Effector CD4-positive, alpha-beta T cell (primary cell): ENCODE measurements around the gene TSNAXIP1.
"Not testable (repeated sequence)": the region's sequence is repeated elsewhere in the genome, so short reads cannot be mapped to it uniquely, and the experiment has no call there.

Source experiments
- DNase-seq: peaks from one replicate; pipeline ENCODE4 v3.0.0-alpha.2; 2020

TSNAXIP1 gene

DNA sequence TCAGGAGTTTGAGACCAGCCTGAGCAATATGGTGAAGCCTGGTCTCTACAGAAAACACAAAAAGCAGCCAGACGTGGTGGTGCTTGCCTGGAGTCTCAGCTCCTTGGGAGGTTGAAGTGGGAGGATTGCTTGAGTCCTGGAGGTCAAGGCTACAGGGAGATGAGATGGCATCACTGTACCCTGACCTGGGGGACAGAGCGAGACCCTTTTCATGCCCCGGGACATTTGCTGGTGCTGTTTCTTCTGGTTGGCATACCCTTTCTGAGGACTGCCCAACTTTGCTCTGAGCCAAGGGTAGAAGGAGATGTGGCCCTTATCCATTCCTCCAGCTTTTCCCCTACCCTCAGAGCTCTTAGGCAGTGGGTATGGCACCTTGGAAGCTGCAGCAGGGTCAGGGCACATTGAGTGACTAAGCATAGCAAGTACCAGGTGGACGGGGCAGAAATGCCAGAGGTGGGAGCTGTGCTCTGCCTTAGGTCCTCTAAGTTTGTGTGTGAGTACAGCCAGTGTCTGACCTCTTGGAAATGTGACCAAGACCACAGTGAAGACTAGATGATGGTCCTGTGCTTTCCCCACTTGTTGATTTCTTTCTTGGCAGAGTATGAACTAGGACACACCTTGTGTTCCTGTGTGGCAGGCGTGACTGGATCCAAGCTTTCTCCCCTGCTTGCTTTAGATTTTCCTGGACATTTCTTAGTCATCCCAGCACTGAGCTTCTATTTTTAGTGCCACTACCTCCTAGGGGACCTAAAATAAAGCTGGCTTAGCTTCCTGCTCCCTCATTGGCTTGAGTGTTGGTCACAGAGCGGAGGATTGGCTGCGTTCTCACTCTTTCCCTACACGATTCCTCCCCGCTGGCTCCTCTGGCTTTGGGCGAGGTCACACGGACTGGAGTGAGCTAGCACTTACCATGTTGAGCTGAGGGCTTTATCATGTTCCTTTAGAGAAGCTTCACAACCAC is 56.2 kb downstream of the TSNAXIP1 start:
- DNase-seq, result no peak

- DNase-seq, result not testable (repeated sequence)
Measured at GRCh38 chr16:67864044-67864443, 57.4 kb downstream of the TSNAXIP1 start.

GRCh38 chr16:67864594-67864993 is 57.9 kb downstream of the TSNAXIP1 start:
- no peak for DNase-seq

- DNase-seq, result no peak
Measured at GRCh38 chr16:67865318-67865717, 58.6 kb downstream of the TSNAXIP1 start.

GRCh38 chr16:67868290-67868689 is 61.6 kb downstream of the TSNAXIP1 start:
- no peak for DNase-seq

DNA sequence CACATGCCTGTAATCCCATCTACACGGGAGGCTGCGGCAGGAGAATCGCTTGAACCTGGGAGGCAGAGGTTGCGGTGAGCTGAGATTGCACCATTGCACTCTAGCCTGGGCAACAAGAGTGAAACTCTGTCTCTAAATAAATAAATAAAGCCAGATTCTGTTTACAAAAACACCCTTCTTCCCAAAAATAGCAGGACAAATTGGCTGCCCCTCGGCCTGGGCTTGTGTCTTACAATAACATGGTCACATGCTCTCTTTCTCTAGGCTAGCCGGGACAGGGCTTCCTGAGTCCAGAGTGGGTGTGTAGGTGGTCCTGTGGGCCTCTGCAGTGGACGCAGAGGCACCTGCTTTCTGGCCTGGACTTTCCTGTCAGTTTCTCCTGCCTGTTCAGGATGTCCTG is 63.0 kb downstream of the TSNAXIP1 start:
- DNase-seq, result no peak

GRCh38 chr16:67871256-67871655 is 64.6 kb downstream of the TSNAXIP1 start:
- DNase-seq, result no peak

- no peak for DNase-seq
Measured at GRCh38 chr16:67872131-67872630, 65.5 kb downstream of the TSNAXIP1 start.

GRCh38 chr16:67872631-67873434 is 66.1 kb downstream of the TSNAXIP1 start, which contains the start of gene EDC4:
TSS of gene EDC4 (plus strand) at chr16:67873052. CDS start at chr16:67873262, 210 bp downstream.
- peak; percentile 83 for DNase-seq

- no peak for DNase-seq
Measured at GRCh38 chr16:67873435-67874370, 67.0 kb downstream of the TSNAXIP1 start.

GRCh38 chr16:67874372-67874771 is 67.7 kb downstream of the TSNAXIP1 start:
- DNase-seq, result no peak

- DNase-seq, result no peak
Measured at GRCh38 chr16:67877064-67877463, 70.4 kb downstream of the TSNAXIP1 start.
